ENCODE results near the gene IL27RA. TPM values are rescaled to one million over a fixed set of nuclear protein-coding genes. Genes with fewer than 3 reads are reported as not detected.
"Not testable (repeated sequence)": the region's sequence is repeated elsewhere in the genome, so short reads cannot be mapped to it uniquely, and the experiment has no call there.

The IL27RA gene
- total RNA-seq, 1 donor from 2014 or later, result 5.7 TPM

DNA sequence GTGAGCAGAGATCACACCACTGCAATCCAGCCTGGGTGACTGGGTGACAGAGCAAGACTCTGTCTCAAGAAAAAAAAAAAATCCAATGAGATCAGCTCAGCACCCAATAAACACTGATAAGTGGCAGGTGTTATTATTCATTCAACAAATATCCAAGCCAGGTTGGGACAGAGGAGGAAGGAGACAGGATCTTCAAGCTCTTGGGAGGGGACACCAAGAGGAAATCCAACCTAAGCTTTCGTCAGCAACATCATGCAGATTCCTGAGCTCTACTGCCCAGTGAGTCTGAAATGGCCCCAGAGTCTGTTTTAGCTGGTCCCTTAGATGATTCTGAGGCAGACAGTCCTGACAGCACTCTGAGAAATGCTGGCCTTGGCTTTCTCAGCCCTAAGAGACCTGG lies 33.1 kb upstream of the IL27RA start:
- FAIRE-seq (no peak), DNase-seq (ENCODE audit: low spot score in 2 of 2) (no peak)

DNA sequence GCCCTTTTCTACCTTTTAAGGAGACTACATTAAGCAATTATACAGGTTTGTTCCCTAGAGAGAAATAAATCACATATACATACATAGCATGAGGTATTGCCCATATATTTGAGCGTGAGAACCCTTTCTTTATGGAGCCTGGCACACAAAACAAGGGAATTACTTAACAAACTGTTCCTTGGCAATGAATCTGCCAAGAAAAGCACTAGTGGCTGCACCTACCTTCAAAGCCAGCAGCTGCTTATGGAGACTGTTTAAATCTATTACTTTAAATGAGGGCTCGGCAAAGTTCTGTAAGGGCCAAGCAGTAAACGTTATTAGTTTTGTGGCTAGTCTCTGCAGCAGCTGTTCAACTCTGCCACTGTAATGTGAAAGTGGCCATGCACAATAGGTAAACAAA lies 32.5 kb upstream of the IL27RA start:
- no peak for DNase-seq (ENCODE audit: low spot score in 2 of 2)
- no peak for FAIRE-seq

DNA sequence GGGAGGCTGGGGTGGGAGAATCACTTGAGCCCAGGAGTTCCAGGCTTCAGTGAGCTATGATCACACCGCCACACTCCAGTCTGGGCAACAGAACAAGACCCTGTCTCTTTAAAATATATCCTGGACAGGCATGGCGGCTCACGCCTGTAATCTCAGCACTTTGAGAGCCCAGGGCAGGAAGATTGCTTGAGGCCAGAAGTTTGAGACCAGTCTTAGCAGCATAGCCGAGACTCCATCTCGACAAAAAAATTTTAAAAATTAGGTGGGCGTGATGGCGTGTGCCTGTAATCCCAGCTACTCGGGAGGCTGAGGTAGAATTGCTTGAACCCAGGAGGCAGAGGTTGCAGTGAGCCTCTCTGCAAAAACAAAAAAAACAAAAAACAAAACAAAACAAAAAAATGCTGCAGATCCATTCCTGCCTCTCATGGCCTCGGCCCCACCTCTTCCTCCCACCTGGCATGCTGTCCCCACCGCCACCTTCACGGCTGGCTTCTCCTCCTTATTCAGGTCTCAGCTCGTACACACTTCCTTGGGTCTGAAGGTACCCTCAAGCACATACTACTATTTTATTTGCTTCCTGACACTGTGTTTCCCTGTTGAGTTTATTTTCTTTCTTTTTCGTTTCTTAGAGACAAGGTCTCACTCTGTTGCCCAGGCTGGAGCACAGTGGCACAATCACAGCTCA lies 30.7 kb upstream of the IL27RA start:
- no peak for FAIRE-seq
- DNase-seq (ENCODE audit: low spot score in 2 of 2), result no peak

DNA sequence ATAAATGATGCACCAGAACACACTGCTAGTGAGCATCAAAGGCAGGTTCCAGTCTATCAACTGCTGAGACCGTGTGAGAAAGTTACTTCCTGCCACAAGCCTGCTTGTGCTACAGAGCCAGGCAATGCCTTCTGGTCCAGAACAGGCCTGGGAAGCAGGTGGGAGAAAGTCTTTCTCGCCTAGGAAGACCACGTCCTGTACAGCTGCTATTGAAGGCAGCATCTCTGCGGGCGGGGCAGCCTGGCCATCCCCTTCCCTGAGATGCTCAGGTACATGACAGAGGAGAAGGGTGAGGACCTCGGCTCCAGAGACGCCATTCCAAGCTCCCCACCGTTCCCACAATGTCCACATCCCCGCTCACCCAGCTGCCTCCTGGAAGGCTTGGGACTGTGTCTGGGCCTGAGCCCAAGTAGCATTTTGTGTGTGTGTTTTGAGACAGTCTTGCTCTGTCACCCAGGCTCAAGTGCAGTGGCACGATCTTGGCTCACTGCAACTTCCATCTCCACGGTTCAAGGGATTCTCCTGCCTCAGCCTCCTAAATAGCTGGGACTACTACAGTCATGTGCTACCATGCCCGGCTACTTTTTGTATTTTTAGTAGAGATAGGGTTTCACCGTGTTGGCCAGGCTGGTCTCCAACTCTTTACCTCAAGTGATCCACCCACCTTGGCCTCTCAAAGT lies 28.9 kb upstream of the IL27RA start:
- DNase-seq (ENCODE audit: low spot score in 2 of 2), result no peak
- FAIRE-seq, result no peak

DNA sequence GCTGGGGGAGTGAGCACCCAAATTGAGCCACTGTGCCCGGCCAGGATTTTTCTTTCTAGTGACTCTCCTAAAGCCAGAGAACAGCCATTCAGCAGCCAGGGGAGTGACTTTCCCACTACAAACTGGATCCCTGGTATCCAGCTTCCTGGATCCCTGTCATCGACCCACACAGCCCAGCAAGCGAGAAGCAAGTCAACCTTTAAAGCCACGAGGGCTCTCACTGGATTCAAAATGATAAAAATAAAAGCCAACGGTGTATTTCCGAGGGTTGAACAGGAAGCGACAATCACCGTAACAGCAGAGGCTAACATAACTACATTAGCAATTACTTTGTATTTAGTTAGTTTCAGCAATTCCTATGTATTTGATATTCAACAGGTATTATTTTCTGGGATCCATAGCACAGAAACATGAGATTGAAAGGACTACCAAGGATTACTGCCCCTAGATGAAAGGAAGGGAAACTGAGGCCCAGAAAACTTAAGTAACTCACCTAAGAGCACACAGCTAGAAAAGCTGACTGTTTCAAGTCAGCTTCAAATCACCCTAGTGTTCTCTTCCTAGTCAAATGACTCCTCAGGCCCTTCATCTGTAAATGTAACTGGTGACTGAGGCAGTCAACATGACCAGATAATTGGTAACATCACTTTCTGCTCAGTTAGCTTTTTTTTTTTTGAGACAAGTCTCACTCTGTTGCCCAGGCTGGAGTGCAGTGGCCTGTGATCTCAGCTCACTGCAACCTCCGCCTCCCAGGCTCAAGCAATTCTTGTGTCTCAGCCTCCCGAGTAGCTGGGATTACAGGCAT lies 28.1 kb upstream of the IL27RA start:
- DNase-seq (ENCODE audit: low spot score in 2 of 2) (no peak), FAIRE-seq (no peak)

DNA sequence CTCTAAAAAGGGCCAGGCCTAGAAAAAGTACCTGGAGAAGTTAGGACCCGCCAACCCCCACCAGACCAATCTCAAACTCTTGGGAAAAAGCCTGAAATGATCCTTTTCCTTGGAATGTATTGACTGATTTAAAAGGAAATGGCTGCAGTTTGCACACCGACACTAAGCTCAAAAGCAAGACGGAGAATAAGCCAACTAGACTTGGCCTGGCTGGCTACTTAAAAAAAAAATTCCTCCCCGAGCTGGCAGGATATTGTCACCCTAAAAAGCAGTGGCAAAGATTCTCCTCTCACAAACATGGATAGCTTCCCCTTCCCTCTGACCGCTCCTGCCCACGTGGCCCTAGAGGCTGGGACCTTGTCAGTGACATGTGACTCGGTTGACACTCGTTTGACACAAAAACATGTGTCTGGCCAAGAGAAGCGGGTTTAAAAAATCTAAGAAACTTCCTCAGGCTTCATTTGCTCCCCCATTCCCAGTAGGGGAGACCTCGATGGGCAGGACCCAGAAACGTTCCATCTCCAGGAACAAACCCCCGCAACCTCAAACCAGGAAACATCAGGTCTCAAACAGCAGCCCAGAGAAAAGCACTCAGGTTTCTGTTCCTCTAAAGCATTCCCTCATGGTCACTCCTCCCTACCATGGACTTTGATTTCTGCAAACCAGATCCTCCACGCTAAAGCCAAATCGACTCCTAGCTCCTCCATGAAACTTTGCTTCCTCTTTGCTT lies 26.8 kb upstream of the IL27RA start:
- FAIRE-seq, result no peak
- DNase-seq (ENCODE audit: low spot score in 2 of 2), result no peak

DNA sequence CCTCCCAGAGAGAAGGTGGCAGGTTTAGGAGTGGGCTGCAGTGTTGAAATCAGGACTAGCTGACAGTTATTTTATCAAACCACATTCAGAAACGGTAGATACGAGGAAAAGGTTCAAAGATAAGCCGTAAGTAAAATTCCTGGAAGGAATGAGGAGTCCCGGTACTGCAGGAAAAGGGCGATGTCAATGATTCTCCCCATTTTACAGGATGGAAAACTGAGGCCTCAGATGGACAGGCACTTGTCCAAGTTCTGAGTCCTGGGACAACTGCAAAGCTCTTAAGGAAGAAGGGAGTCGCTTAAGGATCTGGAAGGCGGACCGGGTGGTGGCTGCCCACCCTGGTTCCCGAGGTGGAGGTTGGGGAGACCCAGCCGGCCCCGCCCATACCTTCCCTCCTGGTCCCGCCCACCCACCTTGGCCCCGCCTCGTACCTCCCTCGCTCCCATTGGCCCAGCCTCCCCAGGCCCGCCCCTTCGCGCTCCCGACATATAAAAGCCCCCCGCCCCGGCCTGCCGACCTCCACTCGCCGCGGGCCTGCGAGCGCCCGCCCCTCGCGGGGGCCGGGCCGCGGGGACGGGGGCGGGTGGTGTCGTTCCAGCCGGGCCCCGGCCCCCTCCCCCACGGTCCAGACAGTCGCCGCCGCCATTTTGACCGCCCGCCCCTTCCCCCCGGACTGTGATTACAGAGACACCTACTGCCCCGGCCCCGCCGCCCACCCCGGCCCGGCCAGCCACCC lies 26.0 kb upstream of the IL27RA start:
- no peak for FAIRE-seq

DNA sequence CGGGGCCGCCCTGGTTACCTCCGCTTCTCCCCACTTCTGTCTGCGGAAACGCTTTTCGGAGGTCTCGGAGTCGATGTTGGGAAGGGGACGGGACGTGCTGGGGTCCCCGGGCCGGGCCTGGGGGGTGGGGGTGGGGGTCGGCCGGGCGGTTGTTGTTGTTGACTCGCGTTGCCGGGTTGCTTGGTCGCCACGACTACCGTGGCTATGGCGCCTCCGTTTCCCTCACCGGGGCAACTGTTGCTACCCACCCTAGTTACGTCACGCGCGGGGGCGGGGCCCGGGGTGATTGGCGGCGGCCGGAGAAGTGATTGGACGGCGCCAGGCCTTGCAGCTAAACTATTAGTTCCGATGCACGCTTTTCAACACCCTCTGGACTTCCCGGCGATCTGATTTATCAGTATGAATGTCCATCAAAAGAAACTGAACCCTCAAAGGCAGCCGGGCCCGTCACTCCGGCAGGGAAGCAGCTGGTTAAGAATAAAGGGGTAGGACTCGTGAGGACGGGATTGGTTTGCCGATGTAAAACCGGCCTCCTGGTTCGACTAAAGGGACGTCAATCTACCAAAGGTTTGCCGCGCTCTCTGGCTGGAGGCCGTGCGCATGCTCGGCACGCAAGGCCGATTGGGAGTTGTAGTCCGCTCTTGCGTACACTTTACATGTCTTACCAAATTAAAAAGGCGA lies 25.3 kb upstream of the IL27RA start, which contains the start of gene RFX1:
Gene RFX1 (minus strand): TSS at position 236 of the 681 bp plus-strand sequence. CDS start 12,477 bp downstream, outside the sequence.
- DNase-seq (ENCODE audit: low spot score in 2 of 2) (peak; percentile 86 to 95), FAIRE-seq (peak; percentile 89)

More for the DNA sequence above, 26.0 kb upstream of the IL27RA start:
- DNase-seq (ENCODE audit: low spot score in 2 of 2), result peak in 1 of 2 donors; percentile 73

DNA sequence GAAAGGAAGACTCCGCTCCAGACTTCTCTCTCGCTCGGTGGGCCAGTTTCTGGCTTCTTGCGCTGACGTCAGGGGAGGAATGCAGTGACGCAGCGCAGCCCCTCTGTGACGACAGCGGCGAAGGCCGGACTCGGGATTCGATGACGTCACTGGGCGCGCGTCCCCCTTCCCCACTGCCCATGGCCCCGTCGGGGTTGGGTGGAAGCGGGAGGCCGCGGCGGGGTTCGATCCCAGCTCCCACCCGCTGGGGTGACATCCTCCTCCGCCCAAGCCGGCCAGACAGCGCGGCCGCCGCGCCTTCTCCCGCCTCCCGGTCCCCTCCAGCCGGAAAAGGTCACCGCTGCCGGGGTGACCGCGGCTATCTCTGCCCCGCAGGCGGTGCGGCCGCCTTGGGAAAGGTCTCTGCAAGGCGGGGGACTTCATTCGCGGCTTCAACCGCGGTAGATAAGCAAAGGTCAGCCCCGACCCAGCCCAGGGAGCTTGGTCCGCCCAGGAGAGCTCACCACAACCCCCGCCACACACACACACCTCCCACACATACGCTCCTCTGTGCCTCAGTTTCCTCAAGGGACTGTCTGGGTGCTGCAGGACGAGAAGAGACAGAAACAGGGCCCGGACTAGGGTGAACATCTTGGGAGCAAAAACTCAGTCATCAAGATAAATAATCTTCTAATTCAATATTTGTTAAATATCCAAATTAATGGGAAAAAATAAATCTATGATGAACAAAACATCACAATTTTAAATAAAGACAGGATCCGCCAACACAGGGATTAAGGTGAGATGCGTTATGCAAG lies 24.6 kb upstream of the IL27RA start:
- FAIRE-seq, result no peak
- peak; percentile 77 to 78 for DNase-seq (ENCODE audit: low spot score in 2 of 2)

DNA sequence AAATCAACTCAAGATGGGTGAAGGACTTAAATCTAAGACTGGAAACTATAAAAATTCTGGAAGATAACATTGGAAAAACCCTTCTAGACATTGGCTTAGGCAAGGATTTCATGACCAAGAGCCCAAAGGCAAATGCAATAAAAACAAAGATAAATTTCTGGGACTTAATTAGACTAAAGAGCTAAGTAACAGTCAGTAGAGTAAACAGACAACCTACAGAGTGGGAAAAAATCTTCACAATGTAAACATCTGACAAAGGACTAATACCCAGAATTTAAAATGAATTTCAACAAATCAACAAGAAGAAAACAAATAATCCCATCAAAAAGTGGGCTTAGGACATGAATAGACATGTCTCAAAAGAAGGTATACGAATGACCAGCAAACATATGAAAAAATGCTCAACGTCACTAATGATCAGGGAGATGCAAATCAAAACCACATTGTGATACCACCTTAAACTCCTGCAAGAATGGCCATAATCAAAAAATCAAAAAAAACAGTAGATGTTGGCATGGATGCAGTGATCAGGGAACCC lies 19.1 kb upstream of the IL27RA start:
- no peak for FAIRE-seq
- no peak for DNase-seq (ENCODE audit: low spot score in 2 of 2)

DNA sequence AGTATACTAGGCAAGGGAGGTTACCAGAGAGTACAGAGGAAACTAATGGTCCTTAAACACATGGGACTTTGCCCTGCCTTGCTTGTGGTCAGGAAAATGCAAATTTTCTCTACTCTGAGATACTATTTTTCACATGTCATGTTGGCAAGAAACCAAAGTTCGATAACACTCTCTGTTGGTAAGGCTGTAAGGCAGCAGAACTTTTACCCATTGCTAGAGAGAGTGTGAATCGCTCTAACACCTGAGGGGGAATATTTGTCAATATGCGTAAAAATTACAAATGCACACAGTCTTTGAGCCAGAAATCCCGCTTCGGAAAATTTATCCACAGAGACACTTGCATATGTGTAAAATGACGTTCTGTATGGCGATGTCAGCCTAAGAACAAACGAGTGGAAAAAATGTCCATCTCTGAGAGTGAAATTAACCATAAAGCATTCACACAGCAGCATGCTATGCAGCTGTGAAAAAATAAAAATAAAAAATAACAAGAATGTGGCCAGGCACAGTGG lies 16.0 kb upstream of the IL27RA start:
- FAIRE-seq (no peak), DNase-seq (ENCODE audit: low spot score in 2 of 2) (no peak)

DNA sequence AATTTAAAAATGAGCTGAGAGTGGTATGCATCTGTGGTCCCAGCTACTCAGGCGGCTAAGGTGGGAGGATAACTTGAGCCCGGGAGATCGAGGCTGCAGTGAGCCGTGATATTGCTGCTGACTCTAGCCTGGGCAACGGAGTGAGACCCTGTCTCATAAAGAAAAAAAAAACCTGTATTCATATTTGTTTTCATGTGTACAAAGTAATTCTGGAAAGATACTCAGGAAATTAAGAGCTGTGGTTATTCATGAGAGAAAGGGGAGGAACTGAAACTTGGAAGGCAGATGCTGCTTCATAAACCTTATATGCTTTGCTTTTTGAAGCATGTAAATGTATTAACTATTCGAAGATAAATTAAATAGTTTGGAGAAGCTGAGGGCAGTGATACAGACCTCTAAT lies 12.5 kb upstream of the IL27RA start:
- no peak for DNase-seq (ENCODE audit: low spot score in 2 of 2)

DNA sequence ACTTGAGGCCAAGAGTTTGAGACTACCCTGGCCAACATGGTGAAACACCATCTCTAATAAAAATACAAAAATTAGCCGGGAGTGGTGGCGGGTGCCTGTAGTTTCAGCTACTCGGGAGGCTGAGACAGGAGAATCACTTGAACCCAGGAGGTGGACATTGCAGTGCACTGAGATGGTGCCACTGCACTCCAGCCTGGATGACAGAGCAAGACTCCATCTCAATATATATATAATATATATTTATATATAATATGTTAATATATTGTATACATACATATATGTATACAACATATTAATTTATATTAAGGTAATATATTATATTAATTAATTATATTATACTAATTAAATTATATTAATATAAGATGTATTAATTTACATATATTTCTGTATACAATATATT lies 11.8 kb upstream of the IL27RA start:
- DNase-seq (ENCODE audit: low spot score in 2 of 2); FAIRE-seq: not testable (repeated sequence)

More for the DNA sequence above, 12.5 kb upstream of the IL27RA start:
- FAIRE-seq, result no peak

DNA sequence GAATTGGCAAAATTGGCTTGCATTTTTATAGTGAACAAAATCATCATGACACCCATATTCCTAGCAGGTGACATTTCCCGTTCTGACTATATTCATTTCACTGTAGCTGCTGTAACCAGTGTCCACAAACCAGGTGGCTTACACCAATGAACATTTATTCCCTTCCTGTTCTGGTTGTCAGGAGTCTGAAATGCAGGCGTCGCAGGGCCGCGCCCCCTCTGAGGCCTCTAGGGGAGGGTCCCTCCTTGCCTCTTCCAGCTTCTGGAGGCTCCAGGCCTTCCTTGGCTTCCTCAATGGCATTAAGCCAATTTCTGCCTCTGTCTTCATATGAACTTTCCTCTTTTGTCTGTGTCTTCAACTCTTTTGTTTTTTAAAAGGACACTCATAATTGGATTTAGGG lies 10.1 kb upstream of the IL27RA start:
- DNase-seq (ENCODE audit: low spot score in 2 of 2) (no peak), FAIRE-seq (no peak)

DNA sequence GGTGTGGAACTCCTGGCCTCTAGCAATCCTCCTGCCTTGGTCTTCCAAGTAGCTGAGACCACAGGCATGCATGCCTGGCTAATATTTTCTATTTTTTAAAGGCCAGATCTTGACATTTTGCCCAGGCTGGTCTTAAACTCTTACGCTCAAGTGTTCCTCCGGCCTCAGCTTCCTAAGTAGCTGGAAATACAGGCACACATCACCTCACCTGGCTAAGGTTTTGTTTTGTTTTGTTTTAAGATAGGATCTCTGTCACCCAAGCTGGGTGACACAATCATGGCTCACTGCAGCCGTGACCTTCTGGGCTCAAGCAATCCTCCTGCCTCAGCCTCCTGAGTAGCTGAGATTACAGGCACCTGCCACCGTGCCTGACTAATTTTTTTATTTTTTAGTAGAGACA lies 9.1 kb upstream of the IL27RA start:
- FAIRE-seq (no peak), DNase-seq (ENCODE audit: low spot score in 2 of 2) (no peak)

DNA sequence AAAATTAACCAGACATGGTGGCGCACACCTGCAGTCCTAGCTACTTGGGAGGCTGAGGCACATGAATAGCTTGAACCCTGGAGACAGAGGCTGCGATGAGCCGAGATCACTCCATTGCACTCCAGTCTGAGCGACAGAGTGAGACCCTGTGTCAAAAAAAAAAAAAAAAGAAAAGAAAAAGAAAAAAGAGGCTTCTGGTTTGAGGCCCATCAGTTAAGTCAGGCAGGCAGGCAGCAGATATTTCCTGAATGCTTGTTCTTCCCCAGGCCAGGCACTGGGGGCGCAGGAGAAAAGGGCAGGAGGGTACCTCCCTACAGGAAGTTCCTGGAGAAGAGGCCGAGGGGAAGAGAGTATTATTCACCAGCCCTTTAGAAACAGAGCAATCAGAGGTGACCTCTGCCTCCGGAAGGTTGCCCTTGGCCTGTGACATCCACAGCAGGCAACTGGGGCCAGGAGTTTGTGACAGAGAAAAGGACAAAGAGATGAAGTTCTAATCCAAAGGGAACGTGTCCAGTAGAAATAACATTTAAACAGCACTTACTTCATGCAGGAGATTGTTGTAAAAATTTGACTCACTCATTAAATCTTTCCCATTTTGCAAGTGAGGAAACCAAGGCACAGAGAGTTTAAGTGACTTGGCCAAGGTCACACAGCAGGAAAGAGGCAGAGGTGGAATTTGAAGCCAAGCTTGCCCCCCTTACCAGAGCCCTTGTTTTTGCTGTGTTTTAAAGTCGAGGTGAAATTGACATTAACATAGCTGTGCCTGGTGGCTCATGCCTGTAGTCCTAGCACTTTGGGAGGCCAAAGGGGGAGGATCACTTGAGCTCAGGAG lies 7.9 kb upstream of the IL27RA start:
- FAIRE-seq, result no peak

DNA sequence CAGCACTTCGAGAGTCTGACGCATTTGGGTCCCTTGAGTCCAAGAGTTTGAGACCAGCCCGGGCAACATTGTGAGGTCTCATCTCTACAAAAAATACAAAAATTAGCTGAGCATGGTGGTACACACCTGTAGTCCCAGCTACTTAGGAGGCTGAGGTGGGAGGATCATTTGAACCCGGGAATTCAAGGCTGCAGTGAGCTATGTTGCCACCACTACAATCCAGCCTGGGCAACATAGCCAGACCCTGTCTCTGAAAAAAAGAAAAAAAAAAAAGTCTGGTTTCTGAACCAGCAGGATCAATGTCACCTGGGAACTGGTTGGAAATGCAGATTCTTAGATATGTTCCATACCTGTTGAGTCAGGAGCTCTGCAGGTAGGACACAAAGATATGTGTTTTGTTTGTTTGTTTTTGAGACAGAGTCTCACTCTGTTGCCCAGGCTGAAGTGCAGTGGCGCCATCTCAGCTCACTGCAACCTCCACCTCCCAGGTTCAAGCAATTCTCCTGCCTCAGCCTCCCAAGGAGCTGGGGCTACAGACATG lies 4.8 kb upstream of the IL27RA start:
- not testable (repeated sequence) for DNase-seq (ENCODE audit: low spot score in 2 of 2); FAIRE-seq

More for the DNA sequence above, 7.9 kb upstream of the IL27RA start:
- DNase-seq (ENCODE audit: low spot score in 2 of 2), result no peak
